PC-9 (cell line): Measurements from ENCODE around the gene L3MBTL3. TPM values are rescaled to one million over a fixed set of nuclear protein-coding genes. Genes with fewer than 3 reads are reported as not detected.

Source experiments
- BruUV-seq: library from RNA; stranded (reverse); fragments of 400-500 nt; replicated peaks from 2 replicates; lab custom pipeline; 2021; lab: Mats Ljungman, UMichigan
- CTCF ChIA-PET: fragments of 300-600 bp; sonication (Branson Sonifier 250); formaldehyde crosslinking; loops from one replicate; lab custom pipeline; 2022; ENCODE audit warnings: antibody characterized with exemption; lab: Charles Lee
- POLR2A ChIA-PET: fragments of 300-600 bp; sonication (Branson Sonifier 250); formaldehyde crosslinking; loops from one replicate; lab custom pipeline; 2022; ENCODE audit warnings: antibody characterized with exemption; ENCODE audit not compliant: unreplicated experiment; lab: Charles Lee
- DNase-seq, 2 experiments: peaks; one replicate each; pipeline versions ENCODE4 v3.0.0 to v3.0.0-alpha.2; 2015 to 2022; ENCODE audit warnings: mixed read lengths in 1 of 2
- H2AFZ ChIP-seq: fragments of 200-600 bp; sonication (generic); 2 replicates; pipeline ENCODE4 v1.8.1; 2017; ENCODE audit warnings: antibody characterized with exemption
- H3F3A ChIP-seq: fragments of 200-600 bp; sonication (generic); 2 replicates; pipeline ENCODE4 v1.8.1; 2017; ENCODE audit warnings: antibody characterized with exemption, mild to moderate bottlenecking, low read depth; ENCODE audit not compliant: insufficient read depth
- H3K27ac ChIP-seq: fragments of 200-600 bp; sonication (generic); 2 replicates; pipeline ENCODE4 v1.6.1; 2016; ENCODE audit warnings: mixed run types
- H3K27me3 ChIP-seq: fragments of 200-600 bp; sonication (generic); 2 replicates; pipeline ENCODE4 v1.6.1; 2016; ENCODE audit warnings: low read depth, mixed run types; ENCODE audit not compliant: insufficient read depth
- H3K36me3 ChIP-seq: fragments of 200-600 bp; sonication (generic); 2 replicates; pipeline ENCODE4 v1.6.1; 2016; ENCODE audit warnings: low read depth, mixed run types
- H3K4me1 ChIP-seq: fragments of 200-600 bp; sonication (generic); replicated peaks from 2 replicates; pipeline ENCODE4 v1.6.1; 2016; ENCODE audit warnings: mixed run types; ENCODE audit not compliant: insufficient read depth
- H3K4me2 ChIP-seq: fragments of 200-600 bp; sonication (generic); 2 replicates; pipeline ENCODE4 v1.6.1; 2017; ENCODE audit warnings: mixed run types
- H3K4me3 ChIP-seq: fragments of 200-600 bp; sonication (generic); 2 replicates; pipeline ENCODE4 v1.6.1; 2016; ENCODE audit warnings: mixed run types
- H3K79me2 ChIP-seq: fragments of 200-600 bp; sonication (generic); 2 replicates; pipeline ENCODE4 v1.6.1; 2017; ENCODE audit warnings: low read depth, mixed run types
- H3K9me2 ChIP-seq: fragments of 200-600 bp; sonication (generic); 2 replicates; pipeline ENCODE4 v1.8.1; 2017; ENCODE audit warnings: mild to moderate bottlenecking; ENCODE audit not compliant: insufficient read depth
- H3K9me3 ChIP-seq: fragments of 200-600 bp; sonication (generic); 2 replicates; pipeline ENCODE4 v1.8.1; 2016; ENCODE audit warnings: low read depth; ENCODE audit not compliant: insufficient read depth
- H4K20me1 ChIP-seq: fragments of 200-600 bp; sonication (generic); 2 replicates; pipeline ENCODE4 v1.8.1; 2017; ENCODE audit not compliant: insufficient read depth
- EZH2 ChIP-seq: fragments of 200-600 bp; sonication (generic); IDR thresholded peaks from 2 replicates; pipeline ENCODE4 v1.8.0; 2017; ENCODE audit warnings: antibody characterized with exemption, low read depth
- intact Hi-C: fragments of 100-400 bp; cut with micrococcal nuclease; formaldehyde crosslinking; loops from one replicate; pipeline ENCODE4 v1.10.0; 2022; ENCODE audit not compliant: unreplicated experiment
- total RNA-seq: library from RNA; stranded (reverse); gene quantifications from 2 replicates; pipeline ENCODE4 v1.2.3, GENCODE V29; 2021
- TF ChIP-seq, protein P1 (sequence below): fragments of 200-600 bp; sonication (generic); conservative IDR thresholded peaks from 2 replicates; pipeline ENCODE4 v1.6.1; 2017; ENCODE audit warnings: mixed run types, antibody characterized with exemption, mild to moderate bottlenecking, moderate library complexity

The L3MBTL3 gene
- total RNA-seq, 1 experiment from 2014 or later: 6.1 TPM

DNA sequence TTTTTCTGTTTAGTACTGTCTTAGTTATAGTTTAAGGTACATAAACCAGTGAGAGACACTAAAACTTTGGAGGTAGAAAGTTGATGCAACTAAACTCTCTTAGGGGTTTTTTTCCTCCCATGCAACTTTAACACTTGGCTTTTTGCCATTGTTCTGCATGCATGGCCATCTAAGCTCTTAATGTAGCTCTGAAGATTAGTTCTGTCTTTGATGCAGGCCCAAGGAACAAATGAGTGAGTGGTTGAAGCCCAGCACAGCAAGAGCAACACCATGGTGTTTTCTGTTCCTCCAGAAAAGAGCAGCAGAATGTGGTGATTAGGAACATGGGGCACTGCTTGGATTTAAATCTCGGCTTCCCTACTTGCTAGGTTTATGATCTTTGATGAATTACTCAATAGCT, 89.3 kb downstream of the L3MBTL3 start:
- DNase-seq: no peak
- H3F3A ChIP-seq: no peaks in the 10 kb centered on the region
- ChIA-PET CTCF (no interaction called here), POLR2A (no interaction called here)
- no TSS peak for BruUV-seq
- H3K79me2 ChIP-seq: no peaks in the 10 kb centered on the region
- H3K27me3 ChIP-seq: no peaks in the 10 kb centered on the region
- TF ChIP-seq, protein P1, sequence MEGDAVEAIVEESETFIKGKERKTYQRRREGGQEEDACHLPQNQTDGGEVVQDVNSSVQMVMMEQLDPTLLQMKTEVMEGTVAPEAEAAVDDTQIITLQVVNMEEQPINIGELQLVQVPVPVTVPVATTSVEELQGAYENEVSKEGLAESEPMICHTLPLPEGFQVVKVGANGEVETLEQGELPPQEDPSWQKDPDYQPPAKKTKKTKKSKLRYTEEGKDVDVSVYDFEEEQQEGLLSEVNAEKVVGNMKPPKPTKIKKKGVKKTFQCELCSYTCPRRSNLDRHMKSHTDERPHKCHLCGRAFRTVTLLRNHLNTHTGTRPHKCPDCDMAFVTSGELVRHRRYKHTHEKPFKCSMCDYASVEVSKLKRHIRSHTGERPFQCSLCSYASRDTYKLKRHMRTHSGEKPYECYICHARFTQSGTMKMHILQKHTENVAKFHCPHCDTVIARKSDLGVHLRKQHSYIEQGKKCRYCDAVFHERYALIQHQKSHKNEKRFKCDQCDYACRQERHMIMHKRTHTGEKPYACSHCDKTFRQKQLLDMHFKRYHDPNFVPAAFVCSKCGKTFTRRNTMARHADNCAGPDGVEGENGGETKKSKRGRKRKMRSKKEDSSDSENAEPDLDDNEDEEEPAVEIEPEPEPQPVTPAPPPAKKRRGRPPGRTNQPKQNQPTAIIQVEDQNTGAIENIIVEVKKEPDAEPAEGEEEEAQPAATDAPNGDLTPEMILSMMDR: no peak
- no peak for TF ChIP-seq EZH2
- H3K9me3 ChIP-seq: no peaks in the 10 kb centered on the region
- H3K4me3 ChIP-seq: no peak overlapping the region
- no peaks in the 10 kb centered on the region for H3K36me3 ChIP-seq
- no peaks in the 10 kb centered on the region for H3K4me1 ChIP-seq
- no peaks in the 10 kb centered on the region for H4K20me1 ChIP-seq
- H3K9me2 ChIP-seq: no peaks in the 10 kb centered on the region
- intact Hi-C loops: no loop called here
- no peak overlapping the region for H3K4me2 ChIP-seq
- no peak overlapping the region for H3K27ac ChIP-seq
- H2AFZ ChIP-seq: no peak overlapping the region

DNA sequence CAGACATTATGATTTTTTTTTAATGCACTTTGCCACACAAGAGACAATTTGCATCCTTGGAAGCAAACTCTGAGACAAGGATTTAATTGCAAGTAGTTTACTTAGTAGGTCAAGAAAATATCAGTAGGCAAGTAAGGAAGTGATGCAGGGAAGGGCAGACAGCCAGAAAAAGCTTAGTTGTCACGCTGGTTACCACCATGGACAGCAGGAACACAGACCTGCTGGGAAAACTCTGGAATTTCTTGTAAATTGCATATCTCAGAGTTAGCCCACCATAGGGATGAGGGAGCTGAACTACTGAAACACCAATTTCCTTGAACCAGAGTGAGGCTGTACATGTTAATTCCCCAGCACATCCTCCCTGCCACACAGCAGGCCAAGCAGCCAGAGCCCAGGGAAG, 92.7 kb downstream of the L3MBTL3 start:
- CTCF ChIA-PET: no interaction called here
- H3K9me3 ChIP-seq: no peaks in the 10 kb centered on the region
- no peak overlapping the region for H2AFZ ChIP-seq
- DNase-seq: no peak
- intact Hi-C loops: no loop called here
- no peaks in the 10 kb centered on the region; the same call in 1 of the 2 replicates for H3K9me2 ChIP-seq
- no peaks in the 10 kb centered on the region for H3F3A ChIP-seq
- no peaks in the 10 kb centered on the region for H3K79me2 ChIP-seq
- no peaks in the 10 kb centered on the region for H4K20me1 ChIP-seq
- no TSS peak for BruUV-seq
- no peaks in the 10 kb centered on the region for H3K27me3 ChIP-seq
- no peaks in the 10 kb centered on the region for H3K4me1 ChIP-seq
- H3K36me3 ChIP-seq: no peaks in the 10 kb centered on the region
- no peak overlapping the region for H3K27ac ChIP-seq
- no peak overlapping the region for H3K4me2 ChIP-seq
- TF ChIP-seq, protein P1: no peak
- no peak for TF ChIP-seq EZH2
- no peak overlapping the region for H3K4me3 ChIP-seq
- POLR2A ChIA-PET: no interaction called here

DNA sequence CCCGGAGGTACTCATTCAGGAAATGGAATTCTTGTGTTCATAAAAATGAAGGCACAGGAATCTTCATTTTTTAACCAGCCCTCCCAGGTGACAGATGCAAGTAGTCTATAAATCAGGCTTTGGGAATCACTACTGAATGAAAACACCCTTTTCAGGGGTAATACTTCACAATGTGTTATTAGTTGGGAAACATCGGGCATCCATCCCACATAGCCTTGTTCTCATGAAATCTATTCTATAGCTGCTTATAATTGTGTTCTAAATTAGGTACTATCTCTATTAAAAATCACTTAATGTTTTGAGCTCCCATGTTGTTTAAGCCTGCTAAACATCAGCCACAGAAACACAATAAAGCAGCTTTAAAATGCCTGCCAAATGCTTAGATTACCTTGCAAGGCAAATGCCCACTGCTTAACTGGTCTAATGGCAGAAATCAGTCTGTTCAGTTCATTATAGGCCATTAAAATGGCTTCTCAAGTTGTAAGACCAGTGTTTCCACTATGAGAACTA, 94.9 kb downstream of the L3MBTL3 start:
- Histone ChIP-seq H3K9me3 (no peaks in the 10 kb centered on the region), H2AFZ (no peak overlapping the region), H3K36me3 (no peaks in the 10 kb centered on the region), H3K27ac (no peak overlapping the region), H4K20me1 (no peaks in the 10 kb centered on the region), H3K4me2 (no peak overlapping the region), H3K9me2 (no peaks in the 10 kb centered on the region; the same call in 1 of the 2 replicates), H3K79me2 (no peaks in the 10 kb centered on the region), H3K4me3 (no peak overlapping the region), H3K27me3 (no peaks in the 10 kb centered on the region), H3K4me1 (no peaks in the 10 kb centered on the region), H3F3A (no peaks in the 10 kb centered on the region)
- BruUV-seq: no TSS peak
- ChIA-PET CTCF (no interaction called here), POLR2A (no interaction called here)
- no peak for DNase-seq
- intact Hi-C loops: no loop called here
- no peak for TF ChIP-seq EZH2
- TF ChIP-seq, protein P1: no peak
